Mesodermal cell (in vitro differentiated cells): ENCODE results near the gene SERPINF2.
"Not testable (repeated sequence)": the region's sequence is repeated elsewhere in the genome, so short reads cannot be mapped to it uniquely, and the experiment has no call there.

Source experiments
- H3K27ac ChIP-seq: 2 replicates; pipeline ENCODE4 v1.7.0; 2013; ENCODE audit warnings: mild to moderate bottlenecking, low read depth, low read length, moderate library complexity; ENCODE audit not compliant: severe bottlenecking
- H3K36me3 ChIP-seq: 2 replicates; pipeline ENCODE4 v1.7.1; 2013; ENCODE audit warnings: mild to moderate bottlenecking, low read length, moderate library complexity; ENCODE audit not compliant: control insufficient read depth, insufficient read depth
- H3K4me1 ChIP-seq: one replicate; pipeline ENCODE4 v1.7.1; 2013; ENCODE audit warnings: mild to moderate bottlenecking, low read length; ENCODE audit not compliant: insufficient read depth, control insufficient read depth, poor library complexity, severe bottlenecking
- H3K4me3 ChIP-seq: 2 replicates; pipeline ENCODE4 v1.7.0; 2013; ENCODE audit warnings: low read length, control low read depth, mild to moderate bottlenecking; ENCODE audit not compliant: insufficient read depth, poor library complexity, severe bottlenecking; ENCODE audit errors: extremely low read depth
- H3K9me3 ChIP-seq: 2 replicates; pipeline ENCODE4 v1.7.1; 2013; ENCODE audit warnings: mild to moderate bottlenecking, low read length, moderate library complexity; ENCODE audit not compliant: control insufficient read depth
- WGBS, 2 experiments: methylation state at CpG; one replicate each; pipeline ENCODE4 v1.1.5; 2013; ENCODE audit warnings: missing lambda C conversion rate in 2 of 2; ENCODE audit not compliant: insufficient coverage in 2 of 2; 5-methylcytosine and 5-hydroxymethylcytosine counted together

SERPINF2 gene

DNA sequence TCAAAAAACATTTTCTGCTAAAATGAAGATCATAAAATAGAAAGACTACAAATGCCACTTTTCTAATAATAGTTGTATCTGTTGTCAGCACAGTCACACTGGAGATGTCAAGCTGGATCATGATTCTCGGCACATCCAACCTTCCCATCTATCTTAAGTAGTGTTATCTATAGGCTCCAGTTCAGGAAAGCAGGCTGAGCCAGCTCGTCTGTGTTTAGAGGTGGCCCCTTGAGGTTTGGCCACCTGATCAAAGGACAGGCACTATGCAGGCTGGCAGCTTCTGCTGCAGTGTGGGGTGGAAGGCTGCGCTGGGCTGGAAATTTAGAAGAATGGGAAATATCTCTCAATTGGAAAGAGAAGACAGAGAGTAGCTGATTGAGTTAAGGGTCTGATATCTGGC, 54.7 kb downstream of the SERPINF2 start:
- WGBS, 2 experiments, result 93 to 97% methylated on average over 3 of the region's 3 CpGs
- Histone ChIP-seq H3K4me1 (no peaks in the 10 kb centered on the region), H3K27ac (no peak overlapping the region), H3K9me3 (no peaks in the 10 kb centered on the region), H3K4me3 (no peak overlapping the region), H3K36me3 (peaks cover 44% of the 10 kb centered on the region)

DNA sequence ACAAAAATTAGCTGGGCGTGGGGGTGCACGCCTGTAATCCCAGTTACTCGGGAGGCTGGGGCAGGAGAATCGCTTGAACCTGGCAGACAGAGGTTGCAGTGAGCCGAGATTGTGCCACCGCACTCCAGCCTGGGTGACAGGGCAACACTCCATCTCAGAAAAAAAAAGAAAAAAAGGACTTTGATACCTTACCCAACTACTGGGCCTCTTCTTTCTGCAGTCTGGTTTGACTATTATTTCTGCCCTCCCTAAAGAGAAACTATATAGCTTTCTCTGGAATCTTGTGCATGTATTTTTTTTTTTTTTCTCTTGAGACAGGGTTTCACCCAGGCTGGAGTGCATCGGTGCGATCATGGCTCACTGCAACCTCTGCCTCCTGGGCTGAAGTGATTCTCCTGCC, 55.2 kb downstream of the SERPINF2 start:
- H3K4me1 ChIP-seq, H3K4me3 ChIP-seq, H3K27ac ChIP-seq, H3K9me3 ChIP-seq: not testable (repeated sequence)
- H3K36me3 ChIP-seq, result peaks cover 50% of the 10 kb centered on the region
- 80 to 100% methylated on average over 5 to 6 of the region's 8 CpGs for WGBS, 2 experiments

DNA sequence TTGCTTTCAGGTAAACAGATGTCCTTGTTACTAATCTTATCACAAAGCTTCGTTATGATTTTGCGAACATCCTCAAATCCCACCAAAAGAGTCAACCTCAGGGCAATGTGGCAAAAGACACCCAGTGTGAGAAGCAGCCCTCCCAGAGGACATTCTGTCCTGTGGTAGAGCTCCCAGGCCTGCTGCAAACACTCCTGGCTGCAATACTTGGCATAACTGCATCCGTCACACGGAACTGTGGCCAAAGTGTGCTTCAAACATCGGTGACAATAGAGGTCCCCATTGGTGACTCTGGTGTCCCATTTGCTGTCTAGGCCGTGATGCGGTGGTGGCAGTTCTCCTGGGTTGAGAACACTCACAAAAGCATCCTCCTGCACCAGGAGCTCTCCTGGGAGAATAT, 57.6 kb downstream of the SERPINF2 start:
- Histone ChIP-seq H3K27ac (no peak overlapping the region), H3K4me3 (no peak overlapping the region), H3K4me1 (no peaks in the 10 kb centered on the region), H3K36me3 (peaks cover 62% of the 10 kb centered on the region), H3K9me3 (no peaks in the 10 kb centered on the region)
- 98 to 100% methylated on average over 5 of the region's 7 CpGs for WGBS, 2 experiments

DNA sequence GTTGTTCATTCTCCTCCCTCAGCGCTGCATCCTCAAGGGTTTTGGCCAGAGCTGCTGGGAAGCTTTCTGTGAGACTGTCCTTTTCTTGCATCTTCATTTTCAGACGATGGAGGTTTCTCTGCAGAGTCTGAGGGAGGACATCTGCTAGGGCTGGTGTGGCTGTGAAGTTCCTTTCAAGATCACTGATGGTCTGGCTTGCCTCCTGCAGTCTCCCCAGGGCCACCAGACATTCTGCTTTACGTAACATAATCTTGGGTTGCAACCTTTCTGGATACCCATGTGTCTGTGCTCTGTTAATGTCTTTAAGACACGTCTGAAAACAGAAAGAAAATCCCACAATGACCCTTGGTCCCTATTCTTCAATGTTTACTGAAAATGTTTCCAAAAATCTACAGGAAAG, 58.0 kb downstream of the SERPINF2 start:
- 81 to 100% methylated on average over 1 to 2 of the region's 4 CpGs for WGBS, 2 experiments
- Histone ChIP-seq H3K36me3 (peaks cover 63% of the 10 kb centered on the region), H3K27ac (no peak overlapping the region), H3K4me1 (no peaks in the 10 kb centered on the region), H3K9me3 (no peaks in the 10 kb centered on the region), H3K4me3 (no peak overlapping the region)

DNA sequence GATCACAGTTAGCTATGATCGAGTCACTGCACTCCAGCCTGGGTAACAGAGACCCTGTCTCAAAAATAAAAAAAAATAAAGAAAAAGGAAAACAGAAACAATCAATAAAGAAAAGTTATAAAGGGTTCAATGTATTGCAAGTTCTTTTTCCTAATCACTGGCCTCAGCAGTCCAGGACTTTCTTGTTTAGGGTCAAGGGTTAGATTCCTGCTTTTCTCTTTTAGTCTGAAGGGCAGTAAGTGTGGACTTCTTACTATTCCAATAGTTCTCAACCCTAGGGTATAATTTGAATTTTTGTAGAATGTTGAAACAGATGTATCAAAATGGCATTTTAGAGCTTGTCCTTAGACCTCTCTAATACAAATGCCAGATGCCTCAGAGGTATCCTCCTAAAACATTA, 59.8 kb downstream of the SERPINF2 start:
- no peak overlapping the region for H3K27ac ChIP-seq
- 100% methylated on average over 1 of the region's 1 CpG; no CpG with 5 or more reads in 1 of the 2 experiments for WGBS, 2 experiments
- H3K4me1 ChIP-seq, result no peaks in the 10 kb centered on the region
- H3K36me3 ChIP-seq, result peaks cover 60% of the 10 kb centered on the region
- H3K9me3 ChIP-seq, result no peaks in the 10 kb centered on the region
- no peak overlapping the region for H3K4me3 ChIP-seq

DNA sequence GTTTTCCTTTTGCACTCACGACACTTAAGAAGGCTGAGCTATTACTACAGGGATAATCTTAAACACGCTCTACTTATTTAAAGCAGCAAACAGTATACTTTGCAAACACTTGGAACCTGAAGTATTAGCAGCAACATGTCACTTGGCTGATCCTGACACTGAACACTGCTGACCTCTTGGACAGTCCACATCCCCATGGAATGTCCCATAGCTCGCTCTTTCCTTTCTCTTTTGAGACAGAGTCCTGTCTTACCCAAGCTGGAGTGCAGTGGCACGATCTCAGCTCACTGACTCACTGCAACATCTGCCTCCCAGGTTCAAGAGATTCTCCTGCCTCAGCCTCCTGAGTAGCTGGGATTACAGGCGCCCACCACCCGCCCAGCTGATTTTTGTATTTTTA, 60.6 kb downstream of the SERPINF2 start:
- H3K9me3 ChIP-seq, result no peaks in the 10 kb centered on the region
- no peak overlapping the region for H3K4me3 ChIP-seq
- no peak overlapping the region for H3K27ac ChIP-seq
- H3K36me3 ChIP-seq, result peaks cover 60% of the 10 kb centered on the region
- H3K4me1 ChIP-seq, result no peaks in the 10 kb centered on the region
- WGBS, 2 experiments, result 93 to 94% methylated on average over 6 of the region's 6 CpGs
